KMS-11 (cell line): ENCODE data around the gene ASF1B.
"Not testable (repeated sequence)": the region's sequence is repeated elsewhere in the genome, so short reads cannot be mapped to it uniquely, and the experiment has no call there.

ENCODE experiments used
- H2AFZ ChIP-seq: fragments of 200-600 bp; sonication (generic); 2 replicates; pipeline ENCODE4 v1.6.1; 2016; ENCODE audit warnings: antibody characterized with exemption, mixed run types, low read depth
- H3K27ac ChIP-seq: fragments of 200-600 bp; sonication (generic); 2 replicates; pipeline ENCODE4 v1.6.1; 2016; ENCODE audit warnings: mild to moderate bottlenecking, mixed run types
- H3K27me3 ChIP-seq: fragments of 200-600 bp; sonication (generic); 2 replicates; pipeline ENCODE4 v1.6.1; 2017; ENCODE audit warnings: mild to moderate bottlenecking, low read depth, mixed run types, moderate library complexity; ENCODE audit not compliant: insufficient read depth
- H3K36me3 ChIP-seq: fragments of 200-600 bp; sonication (generic); 2 replicates; pipeline ENCODE4 v1.6.1; 2017; ENCODE audit warnings: mild to moderate bottlenecking, mixed run types; ENCODE audit not compliant: insufficient read depth
- H3K4me1 ChIP-seq: fragments of 200-600 bp; sonication (generic); 2 replicates; pipeline ENCODE4 v1.6.1; 2016; ENCODE audit warnings: mild to moderate bottlenecking, low read depth, mixed run types; ENCODE audit not compliant: poor library complexity, severe bottlenecking
- H3K4me2 ChIP-seq: fragments of 200-600 bp; sonication (generic); 2 replicates; pipeline ENCODE4 v1.7.0; 2016; ENCODE audit warnings: mild to moderate bottlenecking, mixed run types
- H3K4me3 ChIP-seq: fragments of 200-600 bp; sonication (generic); IDR thresholded peaks from 2 replicates; pipeline ENCODE4 v1.6.1; 2017; ENCODE audit warnings: low read depth, low read length, mixed read lengths; ENCODE audit not compliant: insufficient read depth
- H3K79me2 ChIP-seq: fragments of 200-600 bp; sonication (generic); 2 replicates; pipeline ENCODE4 v1.6.1; 2016; ENCODE audit warnings: low read depth, mixed run types; ENCODE audit not compliant: insufficient read depth
- H3K9ac ChIP-seq: fragments of 200-600 bp; sonication (generic); 2 replicates; pipeline ENCODE4 v1.6.1; 2016; ENCODE audit warnings: mild to moderate bottlenecking, mixed run types
- H4K20me1 ChIP-seq: fragments of 200-600 bp; sonication (generic); 2 replicates; pipeline ENCODE4 v1.6.1; 2016; ENCODE audit warnings: mild to moderate bottlenecking, mixed run types; ENCODE audit not compliant: insufficient read depth
- CTCF ChIP-seq: fragments of 200-600 bp; sonication (generic); conservative IDR thresholded peaks from 2 replicates; pipeline ENCODE4 v1.6.1; 2017; ENCODE audit warnings: low read depth, mild to moderate bottlenecking, antibody characterized with exemption, low read length, moderate library complexity, mixed read lengths

The ASF1B gene

GRCh38 chr19:14148751-14149410, 12.5 kb upstream of the ASF1B start:
- Histone ChIP-seq H3K4me2 (no peak overlapping the region), H3K4me1 (no peaks in the 10 kb centered on the region), H3K36me3 (no peaks in the 10 kb centered on the region), H3K79me2 (no peaks in the 10 kb centered on the region), H4K20me1 (no peaks in the 10 kb centered on the region), H3K27ac (no peak overlapping the region), H3K27me3 (no peaks in the 10 kb centered on the region), H3K9ac (no peak overlapping the region), H2AFZ (no peak overlapping the region), H3K4me3 (no peak overlapping the region)
- TF ChIP-seq CTCF, result no peak

GRCh38 chr19:14147797-14148605, 11.6 kb upstream of the ASF1B start:
- Histone ChIP-seq H3K27ac (no peak overlapping the region), H3K79me2 (no peaks in the 10 kb centered on the region), H3K9ac (no peak overlapping the region), H3K4me1 (no peaks in the 10 kb centered on the region), H2AFZ (no peak overlapping the region), H3K4me3 (no peak overlapping the region), H3K36me3 (no peaks in the 10 kb centered on the region), H4K20me1 (no peaks in the 10 kb centered on the region), H3K4me2 (no peak overlapping the region), H3K27me3 (no peaks in the 10 kb centered on the region)
- no peak for TF ChIP-seq CTCF

- Histone ChIP-seq H3K79me2 (no peaks in the 10 kb centered on the region), H3K27me3 (no peaks in the 10 kb centered on the region), H3K9ac (no peak overlapping the region), H3K27ac (no peak overlapping the region), H3K4me1 (no peaks in the 10 kb centered on the region), H3K4me3 (no peak overlapping the region), H4K20me1 (no peaks in the 10 kb centered on the region), H3K36me3 (no peaks in the 10 kb centered on the region), H2AFZ (no peak overlapping the region), H3K4me2 (no peak overlapping the region)
- TF ChIP-seq CTCF, result no peak
Measured at GRCh38 chr19:14146789-14147216, 10.4 kb upstream of the ASF1B start.

- not testable (repeated sequence) for H3K4me3 ChIP-seq, H3K27me3 ChIP-seq, H3K4me1 ChIP-seq, H3K4me2 ChIP-seq, H3K36me3 ChIP-seq, H3K9ac ChIP-seq, H2AFZ ChIP-seq, H4K20me1 ChIP-seq, H3K79me2 ChIP-seq, H3K27ac ChIP-seq
Measured at GRCh38 chr19:14146169-14146568, 9.8 kb upstream of the ASF1B start.

- Histone ChIP-seq H3K9ac (no peak overlapping the region), H3K27me3 (no peaks in the 10 kb centered on the region), H3K4me1 (no peaks in the 10 kb centered on the region), H4K20me1 (no peaks in the 10 kb centered on the region), H2AFZ (no peak overlapping the region), H3K4me3 (no peak overlapping the region), H3K4me2 (no peak overlapping the region), H3K79me2 (no peaks in the 10 kb centered on the region), H3K27ac (no peak overlapping the region), H3K36me3 (no peaks in the 10 kb centered on the region)
- TF ChIP-seq CTCF, result no peak
Measured at GRCh38 chr19:14145381-14145780, 9.0 kb upstream of the ASF1B start.
